ENCODE results near the gene HLF. TPM values are rescaled to one million over a fixed set of nuclear protein-coding genes. Genes with fewer than 3 reads are reported as not detected.

HLF gene
- total RNA-seq, 2 donors from 2014 or later: 26.5 to 34.9 TPM

DNA sequence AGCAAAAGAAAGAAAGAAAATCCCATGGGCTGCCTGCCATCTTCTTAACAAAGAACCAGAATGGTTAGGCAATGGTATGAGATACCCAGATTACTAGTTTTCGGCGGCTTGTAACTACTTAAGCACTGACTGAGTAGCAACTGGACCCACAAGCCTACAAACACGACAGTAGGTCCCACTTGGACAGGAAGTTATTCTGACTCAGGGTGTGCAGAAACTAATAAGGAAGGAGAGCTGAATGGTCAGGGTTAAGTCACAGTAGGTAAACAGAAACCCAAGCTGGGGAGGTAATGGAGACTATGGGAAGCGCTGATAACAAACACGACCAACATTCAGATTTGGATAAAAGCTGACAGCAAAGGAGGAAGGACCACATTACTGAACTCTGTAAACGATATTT lies 10.4 kb upstream of the HLF start:
- TF ChIP-seq, protein P1, sequence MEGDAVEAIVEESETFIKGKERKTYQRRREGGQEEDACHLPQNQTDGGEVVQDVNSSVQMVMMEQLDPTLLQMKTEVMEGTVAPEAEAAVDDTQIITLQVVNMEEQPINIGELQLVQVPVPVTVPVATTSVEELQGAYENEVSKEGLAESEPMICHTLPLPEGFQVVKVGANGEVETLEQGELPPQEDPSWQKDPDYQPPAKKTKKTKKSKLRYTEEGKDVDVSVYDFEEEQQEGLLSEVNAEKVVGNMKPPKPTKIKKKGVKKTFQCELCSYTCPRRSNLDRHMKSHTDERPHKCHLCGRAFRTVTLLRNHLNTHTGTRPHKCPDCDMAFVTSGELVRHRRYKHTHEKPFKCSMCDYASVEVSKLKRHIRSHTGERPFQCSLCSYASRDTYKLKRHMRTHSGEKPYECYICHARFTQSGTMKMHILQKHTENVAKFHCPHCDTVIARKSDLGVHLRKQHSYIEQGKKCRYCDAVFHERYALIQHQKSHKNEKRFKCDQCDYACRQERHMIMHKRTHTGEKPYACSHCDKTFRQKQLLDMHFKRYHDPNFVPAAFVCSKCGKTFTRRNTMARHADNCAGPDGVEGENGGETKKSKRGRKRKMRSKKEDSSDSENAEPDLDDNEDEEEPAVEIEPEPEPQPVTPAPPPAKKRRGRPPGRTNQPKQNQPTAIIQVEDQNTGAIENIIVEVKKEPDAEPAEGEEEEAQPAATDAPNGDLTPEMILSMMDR (IDR thresholded peaks at IDR 0.05): no peak
- no peak for TF ChIP-seq POLR2AphosphoS5 (IDR thresholded peaks at IDR 0.05)
- intact Hi-C loops (cut with DNase I): no loop called here
- H3K9me3 ChIP-seq: no peaks in the 10 kb centered on the region
- H3K27ac ChIP-seq: no peak overlapping the region
- no peaks in the 10 kb centered on the region for H3K4me1 ChIP-seq (replicated peaks)
- WGBS: 77% methylated on average over 6 of the region's 6 CpGs
- H3K4me3 ChIP-seq: no peak overlapping the region
- H3K36me3 ChIP-seq: no peaks in the 10 kb centered on the region
- H3K27me3 ChIP-seq (replicated peaks; ENCODE audit: insufficient read depth): no peaks in the 10 kb centered on the region
- DNase-seq (ENCODE audit: low spot score): no peak

DNA sequence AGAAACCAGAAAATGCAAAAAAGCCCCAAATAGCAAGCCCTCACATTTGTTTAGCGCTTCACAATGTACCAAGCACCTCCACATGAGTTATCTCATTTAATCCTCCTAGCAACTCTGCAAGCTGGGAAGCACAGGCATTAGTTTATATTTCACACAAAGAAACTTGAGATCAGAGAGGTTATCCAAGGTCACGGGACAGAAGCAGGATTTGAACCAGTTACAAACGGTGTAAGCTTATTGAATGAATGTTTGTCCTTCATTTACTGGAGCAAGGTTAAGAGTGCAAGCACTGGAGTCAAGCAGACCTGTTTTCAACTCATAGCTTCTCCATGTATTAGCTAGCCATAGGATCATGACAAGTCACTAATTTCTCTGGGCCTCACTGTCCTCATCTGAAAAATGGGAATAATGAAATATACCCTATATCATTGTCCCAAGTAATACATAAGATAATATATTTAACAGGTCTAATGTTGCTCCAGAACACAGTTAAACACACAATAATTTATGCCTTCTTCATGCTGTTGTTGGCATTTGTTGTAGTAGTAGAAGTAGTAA lies 6.1 kb upstream of the HLF start:
- intact Hi-C loops (cut with DNase I): no loop called here

DNA sequence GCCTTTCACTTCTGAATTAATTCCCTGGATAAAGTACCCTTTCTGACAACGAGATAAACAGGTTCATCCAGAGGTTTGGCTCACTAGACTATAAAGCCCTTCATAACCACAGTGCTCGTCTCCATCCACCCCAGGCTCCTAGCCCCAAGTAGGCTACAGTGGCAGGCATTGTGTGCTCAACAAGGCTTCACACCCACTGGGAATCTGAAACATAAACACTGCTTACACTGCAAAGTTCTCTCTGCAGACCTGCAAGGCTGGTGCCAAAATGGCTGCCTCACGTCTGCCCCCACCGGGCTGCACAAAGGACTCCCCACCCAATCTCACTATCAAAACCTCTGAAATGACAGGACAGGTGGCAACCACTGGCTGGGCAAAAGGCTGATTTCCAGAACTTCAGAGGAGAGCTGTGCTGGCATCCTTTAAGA lies 5.1 kb upstream of the HLF start:
- WGBS: 34% methylated on average over 4 of the region's 4 CpGs
- DNase-seq (ENCODE audit: low spot score): no peak
- Histone ChIP-seq H3K27me3 (replicated peaks; ENCODE audit: insufficient read depth) (no peaks in the 10 kb centered on the region), H3K9me3 (no peaks in the 10 kb centered on the region), H3K27ac (no peak overlapping the region), H3K36me3 (no peaks in the 10 kb centered on the region), H3K4me1 (replicated peaks) (no peaks in the 10 kb centered on the region), H3K4me3 (no peak overlapping the region)
- TF ChIP-seq POLR2AphosphoS5 (IDR thresholded peaks at IDR 0.05) (no peak), POLR2A (IDR thresholded peaks at IDR 0.05) (no peak)
- TF ChIP-seq, protein P1 (IDR thresholded peaks at IDR 0.05): no peak
- intact Hi-C loops (cut with DNase I): loop anchor here (10.0 kb wide), 1 partner anchor 85 kb away; no protein-coding TSS in a partner anchor

More for the DNA sequence above, 6.1 kb upstream of the HLF start:
- WGBS: 96% methylated on average over 3 of the region's 3 CpGs
- no peak for DNase-seq (ENCODE audit: low spot score)
- TF ChIP-seq POLR2A (IDR thresholded peaks at IDR 0.05) (no peak), POLR2AphosphoS5 (IDR thresholded peaks at IDR 0.05) (no peak)
- TF ChIP-seq, protein P1 (IDR thresholded peaks at IDR 0.05): no peak
- Histone ChIP-seq H3K9me3 (no peaks in the 10 kb centered on the region), H3K27ac (no peak overlapping the region), H3K36me3 (no peaks in the 10 kb centered on the region), H3K4me3 (no peak overlapping the region), H3K27me3 (replicated peaks; ENCODE audit: insufficient read depth) (no peaks in the 10 kb centered on the region), H3K4me1 (replicated peaks) (no peaks in the 10 kb centered on the region)

DNA sequence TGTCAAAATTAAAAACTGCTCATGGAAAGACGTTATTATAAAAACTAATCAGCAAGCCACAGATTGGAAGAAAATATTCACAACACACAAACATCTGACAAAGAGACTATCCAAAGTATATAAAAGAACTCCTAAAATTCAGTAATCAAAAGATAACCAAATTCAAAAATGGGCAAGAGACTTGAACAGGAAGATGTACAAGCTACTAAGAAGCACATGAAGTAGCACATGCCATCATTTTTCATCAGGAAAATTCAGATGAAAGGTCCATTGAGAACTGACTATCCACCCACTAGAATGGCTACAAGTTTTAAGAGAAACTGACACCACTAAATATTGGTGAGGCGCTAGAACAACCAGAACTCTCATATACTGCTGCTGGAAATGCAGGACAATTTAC lies 3.4 kb upstream of the HLF start:
- no peaks in the 10 kb centered on the region for H3K4me1 ChIP-seq (replicated peaks)
- intact Hi-C loops (cut with DNase I): loop anchor here (10.0 kb wide), 1 partner anchor 83 kb away; no protein-coding TSS in a partner anchor
- DNase-seq (ENCODE audit: low spot score): no peak
- 96% methylated on average over 2 of the region's 2 CpGs for WGBS
- H3K27me3 ChIP-seq (replicated peaks; ENCODE audit: insufficient read depth): no peaks in the 10 kb centered on the region
- TF ChIP-seq POLR2AphosphoS5 (IDR thresholded peaks at IDR 0.05) (no peak), POLR2A (IDR thresholded peaks at IDR 0.05) (no peak)
- TF ChIP-seq, protein P1 (IDR thresholded peaks at IDR 0.05): no peak
- no peak overlapping the region for H3K27ac ChIP-seq
- no peak overlapping the region for H3K4me3 ChIP-seq
- no peaks in the 10 kb centered on the region for H3K36me3 ChIP-seq
- no peaks in the 10 kb centered on the region for H3K9me3 ChIP-seq

DNA sequence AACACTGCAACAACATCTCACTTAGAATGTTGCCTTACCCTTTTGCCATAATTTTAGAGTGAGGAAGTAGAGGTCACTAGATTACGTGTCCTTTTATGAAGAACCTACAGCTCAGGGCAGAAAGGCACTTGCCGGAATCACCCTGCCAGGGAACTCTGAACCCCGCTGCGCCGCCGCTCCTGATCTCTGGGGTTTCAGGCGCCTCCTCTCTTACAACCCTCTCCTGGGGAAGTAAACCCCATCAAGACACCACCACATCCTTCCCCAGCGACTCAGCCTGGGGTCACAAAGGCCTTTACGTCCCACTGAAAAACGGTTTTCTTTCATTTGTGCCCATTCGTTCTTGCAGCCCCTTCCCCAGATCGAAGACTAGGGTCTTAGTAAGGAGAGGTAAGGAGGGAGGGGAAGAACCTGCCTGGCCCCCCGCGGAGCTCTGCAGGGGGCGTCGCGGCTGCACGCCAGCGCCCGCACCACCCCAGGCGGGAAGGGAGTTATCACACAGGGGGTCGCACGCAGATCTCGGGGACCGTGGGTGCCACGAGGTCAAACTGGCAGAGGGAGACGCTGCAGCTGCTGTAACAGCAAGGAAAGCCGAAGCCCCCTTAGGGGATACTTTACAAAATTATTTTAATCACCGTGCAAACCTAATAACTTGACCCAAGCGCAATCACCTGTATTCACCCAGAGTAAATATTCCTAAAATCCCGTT lies 1.0 kb upstream of the HLF start:
- no peaks in the 10 kb centered on the region for H3K4me1 ChIP-seq (replicated peaks)
- TF ChIP-seq POLR2AphosphoS5 (IDR thresholded peaks at IDR 0.05) (no peak), POLR2A (IDR thresholded peaks at IDR 0.05) (no peak)
- TF ChIP-seq, protein P1 (IDR thresholded peaks at IDR 0.05): no peak
- no peaks in the 10 kb centered on the region for H3K36me3 ChIP-seq
- H3K27ac ChIP-seq: no peak overlapping the region
- H3K4me3 ChIP-seq: no peak overlapping the region
- DNase-seq (ENCODE audit: low spot score): no peak
- WGBS: 24% methylated on average over 31 of the region's 31 CpGs
- H3K27me3 ChIP-seq (replicated peaks; ENCODE audit: insufficient read depth): no peaks in the 10 kb centered on the region
- no peaks in the 10 kb centered on the region for H3K9me3 ChIP-seq
- intact Hi-C loops (cut with DNase I): loop anchor here (1.0 to 10.0 kb wide), 2 partner anchors 25 to 81 kb away; no protein-coding TSS in a partner anchor
